Measurements from ENCODE around the gene ABITRAM. TPM values are rescaled to one million over a fixed set of nuclear protein-coding genes. Genes with fewer than 3 reads are reported as not detected.
A peak's percentile ranks its signal among the peaks of the same experiment; 100 is the strongest.
"Not testable (repeated sequence)": the region's sequence is repeated elsewhere in the genome, so short reads cannot be mapped to it uniquely, and the experiment has no call there.

The ABITRAM gene, protein sequence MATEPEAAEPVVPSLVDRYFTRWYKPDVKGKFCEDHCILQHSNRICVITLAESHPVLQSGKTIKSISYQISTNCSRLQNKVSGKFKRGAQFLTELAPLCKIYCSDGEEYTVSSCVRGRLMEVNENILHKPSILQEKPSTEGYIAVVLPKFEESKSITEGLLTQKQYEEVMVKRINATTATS
- 21.1 and 22.9 TPM in 2 replicates for total RNA-seq (2014; rRNA removed; shearing (Covaris generic))

DNA sequence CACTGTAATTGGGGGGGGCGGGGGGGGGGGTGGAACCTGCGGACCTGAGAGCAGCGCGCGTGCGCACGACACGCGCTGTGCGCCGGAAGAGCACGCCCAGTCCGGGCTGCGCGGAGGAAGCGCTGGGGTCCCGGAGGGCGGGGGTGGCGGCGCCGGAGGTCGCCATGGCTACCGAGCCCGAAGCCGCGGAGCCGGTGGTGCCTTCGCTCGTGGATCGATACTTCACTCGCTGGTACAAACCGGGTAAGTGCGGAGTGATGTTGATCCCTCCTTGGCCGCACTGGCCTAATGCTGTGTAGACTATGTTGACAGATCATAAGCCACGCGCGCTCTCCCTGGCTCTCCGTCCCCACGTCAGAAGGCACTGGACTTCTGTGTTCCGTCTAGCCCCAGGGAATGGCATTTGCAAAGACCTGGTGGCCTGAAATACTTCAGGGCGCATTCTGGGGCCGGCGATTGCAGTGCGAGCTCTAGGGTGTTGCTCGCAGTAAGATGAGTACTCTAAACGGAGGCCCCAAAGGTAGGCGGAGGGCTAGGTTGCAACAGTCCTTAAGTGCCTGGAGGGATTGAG is at the start of gene ABITRAM:
Gene ABITRAM, plus strand, starts transcription at position 78 of the 571 bp plus-strand sequence. Its CDS starts 87 bp downstream, at position 165.
- Histone ChIP-seq H3K27ac (peak within 1 kb of the TSS; percentile 37), H3K36me3 (peaks cover 8% of the 10 kb centered on the region), H3K27me3 (no peaks in the 10 kb centered on the region), H3K4me1 (0 out of 2 replicates have a peak, but pooled peaks cover 6% of the 10 kb centered on the region), H3K9me3 (replicated peaks) (no peaks in the 10 kb centered on the region), H3K4me3 (peak within 1 kb of the TSS; percentile 89)
- DNase-seq: peak; percentile 66 to 85

DNA sequence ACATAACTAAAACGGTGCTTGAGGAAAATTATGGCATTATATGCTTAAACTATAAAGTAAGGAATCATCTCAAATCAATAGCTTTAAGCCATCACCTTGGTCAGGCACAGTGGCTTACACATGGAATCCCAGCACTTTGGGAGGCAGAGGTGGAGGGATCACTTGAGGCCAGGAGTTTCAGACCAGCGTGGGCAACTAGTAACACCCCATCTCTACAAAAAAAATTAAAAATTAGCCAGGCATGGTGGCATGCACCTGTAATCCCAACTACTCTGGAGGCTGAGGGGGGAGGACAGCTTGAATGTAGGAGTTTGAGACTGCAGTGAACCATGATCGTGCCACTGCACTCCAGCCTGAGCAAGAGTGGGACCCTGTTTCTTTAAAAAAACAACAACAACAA is 49.5 kb upstream of the ABITRAM start:
- Histone ChIP-seq H3K4me3 (no peak overlapping the region), H3K27ac (no peak overlapping the region), H3K27me3 (no peaks in the 10 kb centered on the region), H3K4me1 (peaks cover 11% of the 10 kb centered on the region), H3K9me3 (replicated peaks) (no peaks in the 10 kb centered on the region), H3K36me3 (peaks cover 23% of the 10 kb centered on the region)
- no peak for DNase-seq

DNA sequence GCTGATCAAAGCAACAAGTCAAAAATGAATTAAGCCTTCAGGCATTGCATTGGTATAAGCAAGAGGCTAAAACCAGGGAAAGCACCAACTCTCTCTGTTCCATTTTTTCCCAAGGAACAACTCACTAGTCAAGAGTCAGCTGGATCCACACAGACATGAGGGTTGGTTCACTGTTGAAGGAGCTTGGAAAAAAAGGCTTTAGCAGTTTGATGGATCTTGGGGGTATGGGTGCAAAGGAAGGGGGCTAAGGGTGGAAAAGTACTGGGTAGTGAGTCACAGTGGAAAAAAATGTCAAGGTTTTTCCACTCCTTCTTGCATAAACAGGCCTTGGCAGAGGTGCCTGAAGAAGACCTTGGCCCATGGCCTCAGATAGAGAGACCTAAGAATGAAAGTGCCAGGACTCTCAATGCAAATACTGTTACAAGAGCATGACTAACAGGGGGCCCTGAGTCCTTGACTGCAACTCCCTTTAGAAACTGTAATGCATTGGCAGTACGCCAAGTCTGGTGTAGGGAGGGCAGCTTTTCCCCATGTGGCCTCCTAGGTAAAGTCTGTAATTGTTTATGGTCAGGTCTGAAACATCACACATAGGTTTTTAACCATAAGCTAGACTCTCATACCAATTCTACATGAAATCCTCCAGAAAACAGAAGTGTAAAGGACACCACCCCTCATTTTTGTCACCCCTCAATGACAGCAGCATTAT is 48.4 kb upstream of the ABITRAM start:
- no peaks in the 10 kb centered on the region for H3K9me3 ChIP-seq (replicated peaks)
- peaks cover 11% of the 10 kb centered on the region for H3K4me1 ChIP-seq
- no peak overlapping the region for H3K4me3 ChIP-seq
- no peaks in the 10 kb centered on the region for H3K27me3 ChIP-seq
- peak; percentile 86 to 94 for DNase-seq
- H3K36me3 ChIP-seq: peaks cover 18% of the 10 kb centered on the region
- H3K27ac ChIP-seq: peak overlapping the region; percentile 47; the same call in 1 of the 2 replicates

DNA sequence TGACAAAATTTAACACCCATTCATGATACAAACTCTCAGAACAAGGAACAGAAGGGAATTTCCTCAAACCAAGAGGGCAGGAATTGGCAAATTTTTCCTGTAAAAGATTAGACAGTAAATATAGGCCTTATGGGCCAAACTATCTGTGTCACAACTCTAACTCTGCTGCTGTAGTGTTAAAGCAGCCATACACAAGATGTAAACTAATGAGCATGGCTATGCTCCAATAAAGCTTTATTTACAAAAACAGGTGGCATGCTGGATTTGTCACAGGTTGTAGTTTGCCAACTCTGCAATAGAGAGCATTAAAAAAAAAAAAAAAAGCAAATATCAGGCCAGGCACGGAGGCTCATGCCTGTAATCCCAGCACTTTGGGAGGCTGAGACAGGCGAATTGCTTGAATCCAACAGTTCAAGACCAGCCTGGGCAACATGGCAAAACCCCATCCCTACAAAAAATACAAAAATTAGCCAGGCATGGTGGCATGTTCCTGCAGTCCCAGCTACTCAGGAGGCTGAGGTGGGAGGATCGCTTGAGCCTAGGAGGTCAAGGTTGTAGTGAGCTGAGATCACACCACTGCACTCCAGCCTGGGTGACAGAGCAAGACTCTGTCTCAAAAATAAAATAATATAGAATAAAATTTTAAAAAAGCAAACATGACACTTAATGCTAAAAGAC is 47.5 kb upstream of the ABITRAM start:
- not testable (repeated sequence) for H3K9me3 ChIP-seq (replicated peaks); H3K4me3 ChIP-seq; H3K27me3 ChIP-seq
- Histone ChIP-seq H3K27ac (peak overlapping the region; percentile 47; the same call in 1 of the 2 replicates), H3K36me3 (peaks cover 14% of the 10 kb centered on the region), H3K4me1 (peaks cover 11% of the 10 kb centered on the region)
- DNase-seq: peak in 1 of 2 experiments; percentile 22

DNA sequence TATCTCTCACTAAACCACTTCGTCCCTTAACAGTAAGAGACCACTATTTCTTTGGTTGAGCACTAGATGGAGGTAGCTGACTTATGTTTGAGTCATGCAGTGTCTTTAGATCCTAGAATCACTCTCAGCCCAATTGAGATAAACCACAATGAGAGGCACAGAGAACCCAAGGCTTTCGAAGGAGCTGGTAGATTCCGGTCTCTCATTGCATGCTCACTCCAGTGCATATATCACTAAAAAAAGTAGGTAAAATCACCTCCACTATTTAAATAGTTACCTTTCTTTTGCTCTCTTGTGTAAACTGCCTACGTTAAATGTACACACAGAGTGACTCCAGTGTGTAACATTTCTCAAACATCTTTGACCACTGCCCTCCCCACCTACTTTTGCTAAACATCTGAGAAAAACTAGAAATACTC is 44.5 kb upstream of the ABITRAM start:
- H3K36me3 ChIP-seq: peaks cover 15% of the 10 kb centered on the region
- H3K4me3 ChIP-seq: no peak overlapping the region
- H3K27ac ChIP-seq: no peak overlapping the region
- H3K9me3 ChIP-seq (replicated peaks): no peaks in the 10 kb centered on the region
- DNase-seq: peak in 1 of 2 experiments; percentile 14
- H3K27me3 ChIP-seq: no peaks in the 10 kb centered on the region
- peaks cover 11% of the 10 kb centered on the region for H3K4me1 ChIP-seq

DNA sequence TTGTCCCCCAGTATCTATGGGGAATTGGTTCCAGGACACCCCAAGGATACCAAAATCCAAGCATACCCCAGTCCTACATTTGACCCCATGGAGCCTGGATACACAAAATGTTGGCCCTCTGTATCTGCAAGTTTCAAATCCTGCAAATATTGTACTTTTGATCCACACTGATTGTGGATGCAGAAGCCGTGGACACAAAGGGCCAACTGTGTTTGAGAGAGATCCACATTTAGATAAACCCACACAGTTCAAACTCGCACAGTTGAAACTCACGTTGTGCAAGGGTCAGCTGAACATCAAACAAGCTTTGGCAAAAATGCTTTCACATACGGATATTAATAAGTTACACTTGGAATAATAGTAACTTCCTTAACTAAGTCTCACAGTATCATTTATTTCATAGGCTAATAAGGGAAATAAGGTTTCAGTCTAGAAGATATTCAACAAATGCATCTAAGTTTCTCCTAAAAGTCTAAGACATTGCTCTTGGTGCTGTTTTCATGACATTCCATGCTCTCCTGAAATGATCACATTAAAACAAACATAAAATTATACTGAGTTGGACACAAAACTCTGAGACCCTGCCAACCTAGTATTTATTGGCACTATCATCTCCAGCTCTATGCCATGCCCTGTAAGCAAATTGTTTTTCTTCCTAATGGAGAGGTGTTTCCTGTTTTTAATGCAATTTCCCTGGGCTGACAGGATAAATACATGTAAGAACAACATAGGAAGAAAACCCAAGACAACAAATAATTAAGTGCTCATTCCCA is 39.8 kb upstream of the ABITRAM start:
- Histone ChIP-seq H3K27me3 (no peaks in the 10 kb centered on the region), H3K4me1 (no peaks in the 10 kb centered on the region), H3K27ac (no peak overlapping the region), H3K36me3 (peaks cover 19% of the 10 kb centered on the region), H3K9me3 (replicated peaks) (no peaks in the 10 kb centered on the region), H3K4me3 (no peak overlapping the region)
- DNase-seq: no peak

DNA sequence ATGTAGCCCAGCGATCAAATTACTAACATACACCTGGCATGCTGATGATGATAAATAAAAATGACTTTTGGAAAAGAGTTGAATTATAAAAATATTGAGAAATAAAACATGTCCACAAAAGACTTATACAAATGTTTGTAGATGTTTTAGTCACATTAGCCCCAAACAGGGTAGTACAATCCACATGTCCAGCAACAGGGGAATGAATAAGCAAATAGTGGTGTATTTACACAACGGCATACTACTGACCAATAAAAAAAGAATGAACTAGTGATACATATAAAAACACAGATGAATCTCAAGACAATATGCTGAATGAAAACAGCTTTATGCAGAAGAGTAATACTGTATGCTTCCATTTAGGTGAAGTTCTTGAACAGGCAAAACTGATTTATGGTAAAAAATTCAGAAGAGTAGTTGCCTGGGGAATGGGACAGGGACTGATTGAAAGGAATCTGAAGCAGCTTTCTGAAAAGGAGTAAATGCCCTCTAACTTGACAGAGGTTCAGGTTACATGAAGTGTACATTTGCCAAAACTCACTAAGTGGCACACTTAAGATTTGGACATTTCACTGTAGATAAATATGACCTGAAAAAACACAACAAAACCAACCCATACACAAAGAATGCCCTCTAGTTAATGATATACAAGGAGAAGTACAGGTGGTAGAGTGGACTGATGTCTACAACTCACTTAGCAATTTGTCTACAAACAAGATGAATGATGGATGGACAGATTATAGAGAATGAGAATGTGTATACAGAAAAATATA is 36.7 kb upstream of the ABITRAM start:
- no peak overlapping the region for H3K27ac ChIP-seq
- no peaks in the 10 kb centered on the region for H3K27me3 ChIP-seq
- H3K4me1 ChIP-seq: no peaks in the 10 kb centered on the region
- no peak overlapping the region for H3K4me3 ChIP-seq
- no peak for DNase-seq
- H3K9me3 ChIP-seq (replicated peaks): no peaks in the 10 kb centered on the region
- H3K36me3 ChIP-seq: peaks cover 31% of the 10 kb centered on the region

DNA sequence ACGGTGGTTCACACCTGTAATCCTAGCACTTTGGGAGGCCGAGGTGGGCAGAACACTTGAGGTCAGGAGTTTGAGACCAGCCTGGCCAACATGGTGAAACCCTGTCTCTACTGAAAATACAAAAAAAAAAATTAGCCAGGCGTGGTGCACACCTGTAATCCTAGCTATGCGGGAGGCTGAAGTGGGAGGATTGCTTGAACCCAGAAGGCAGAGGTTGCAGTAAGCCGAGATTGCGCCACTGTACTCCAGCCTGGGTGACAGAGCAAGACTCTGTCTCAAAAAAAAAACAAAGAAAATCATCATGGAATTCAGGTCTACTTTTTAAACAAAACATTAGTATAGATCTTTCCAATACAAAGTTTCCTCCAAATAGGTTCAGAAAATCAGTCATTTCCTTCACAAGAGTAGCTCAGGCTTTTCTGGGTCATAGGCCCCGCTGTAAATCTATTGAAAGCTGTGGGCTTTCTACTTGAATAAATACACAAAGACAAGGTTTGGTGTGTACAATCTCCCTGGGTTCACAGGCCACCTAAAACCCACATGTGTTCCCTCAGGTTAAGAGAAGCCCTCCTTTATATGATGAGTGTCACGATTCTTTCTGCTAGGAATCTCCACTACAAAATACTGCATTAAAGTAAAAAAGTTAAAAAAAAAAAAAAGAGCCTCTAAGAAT is 35.0 kb upstream of the ABITRAM start:
- not testable (repeated sequence) for H3K4me1 ChIP-seq; H3K9me3 ChIP-seq (replicated peaks); H3K4me3 ChIP-seq; DNase-seq; H3K27ac ChIP-seq; H3K27me3 ChIP-seq
- H3K36me3 ChIP-seq: peaks cover 42% of the 10 kb centered on the region

DNA sequence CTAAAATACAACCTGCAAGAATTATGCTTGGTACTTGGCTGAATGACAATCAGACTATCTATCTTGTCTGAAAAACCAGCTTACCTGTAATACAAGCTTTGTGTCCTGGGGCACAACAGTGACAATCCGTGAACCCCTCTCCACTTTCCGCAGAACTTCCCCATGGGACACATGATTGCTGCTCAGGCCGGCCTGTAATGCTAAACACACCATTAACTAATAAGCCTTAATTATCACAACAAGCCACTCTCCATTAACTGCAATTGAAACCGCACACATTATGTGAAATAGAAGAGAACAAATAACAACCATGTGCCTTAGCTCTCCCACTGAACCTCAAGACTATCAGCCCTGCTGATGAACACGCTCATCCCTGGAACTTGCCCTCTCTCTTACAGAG is 34.0 kb upstream of the ABITRAM start:
- Histone ChIP-seq H3K9me3 (replicated peaks) (no peaks in the 10 kb centered on the region), H3K27me3 (no peaks in the 10 kb centered on the region), H3K4me3 (no peak overlapping the region), H3K27ac (no peak overlapping the region), H3K4me1 (peaks cover 14% of the 10 kb centered on the region), H3K36me3 (peaks cover 42% of the 10 kb centered on the region)
- DNase-seq: no peak

DNA sequence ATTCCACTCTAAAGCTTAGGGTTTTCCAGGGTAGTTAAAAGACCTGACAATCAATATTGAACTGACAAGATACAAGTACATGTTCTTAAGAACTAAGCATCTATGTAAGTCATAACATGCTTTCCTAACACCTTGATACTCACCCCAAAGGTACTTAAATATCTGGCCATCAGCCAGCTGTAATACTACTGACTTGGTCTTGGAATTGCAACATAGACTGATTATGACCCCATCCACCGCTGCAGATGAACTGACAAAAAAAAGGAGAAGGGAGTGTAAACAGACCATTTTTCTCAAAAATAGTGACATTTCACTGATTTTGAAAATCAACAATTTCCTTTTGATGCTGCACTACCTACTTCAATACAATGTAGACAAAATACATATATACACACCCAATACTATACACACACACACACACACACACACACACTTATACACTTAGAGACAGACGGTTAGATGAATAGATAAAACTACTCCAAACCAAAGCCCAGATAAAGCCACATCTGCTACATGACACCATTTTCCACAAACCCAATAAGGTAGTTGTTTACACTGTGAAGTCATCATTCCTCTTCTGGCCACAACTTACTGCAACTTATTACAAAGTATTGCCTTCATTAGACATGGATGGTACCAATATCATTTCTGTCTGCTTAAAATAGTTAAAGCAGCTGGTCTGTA is 30.6 kb upstream of the ABITRAM start:
- Histone ChIP-seq H3K27me3 (no peaks in the 10 kb centered on the region), H3K4me3 (no peak overlapping the region), H3K36me3 (peaks cover 50% of the 10 kb centered on the region), H3K4me1 (peaks cover 14% of the 10 kb centered on the region), H3K9me3 (replicated peaks) (no peaks in the 10 kb centered on the region), H3K27ac (no peak overlapping the region)
- DNase-seq: peak in 1 of 2 experiments; percentile 37

DNA sequence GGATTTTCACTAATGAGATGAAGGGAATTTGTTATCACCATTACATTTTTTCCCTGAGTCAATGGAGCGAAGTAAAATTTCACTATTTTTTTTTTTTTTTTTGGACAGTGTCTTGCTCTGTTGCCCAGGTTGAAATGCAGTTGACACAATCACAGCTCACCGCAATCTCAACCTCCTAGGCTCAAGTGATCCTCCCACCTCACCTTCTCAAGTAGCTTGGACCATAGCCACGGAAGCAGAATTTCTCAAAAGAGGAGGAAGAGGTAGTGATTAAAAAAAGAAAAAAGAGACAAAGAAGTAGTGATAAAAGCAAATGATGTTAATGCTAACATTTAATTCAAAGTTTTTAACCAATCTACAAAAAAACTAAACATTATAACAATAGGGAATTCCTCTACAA is 30.0 kb upstream of the ABITRAM start:
- DNase-seq: no peak

DNA sequence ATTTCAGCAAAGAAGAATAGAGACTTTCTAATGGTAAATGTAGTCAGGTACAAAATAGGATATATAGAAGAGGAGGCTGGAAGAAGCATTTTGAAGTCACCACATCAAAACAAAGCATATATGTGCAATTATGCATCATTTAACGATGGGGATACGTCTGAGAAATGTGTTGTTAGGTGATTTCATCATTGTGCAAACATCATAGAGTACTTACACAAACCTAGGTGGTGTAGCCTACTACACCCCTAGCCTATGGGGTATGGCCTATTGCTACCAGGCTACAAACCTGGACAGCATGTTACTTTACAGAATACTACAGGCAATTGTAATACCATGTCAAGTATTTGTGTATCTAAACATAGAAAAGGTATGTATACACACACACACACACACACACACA is 28.7 kb upstream of the ABITRAM start:
- Histone ChIP-seq H3K4me1 (peaks cover 14% of the 10 kb centered on the region), H3K27ac (no peak overlapping the region), H3K9me3 (replicated peaks) (no peaks in the 10 kb centered on the region), H3K27me3 (no peaks in the 10 kb centered on the region), H3K36me3 (peaks cover 45% of the 10 kb centered on the region), H3K4me3 (no peak overlapping the region)
- no peak for DNase-seq

More for the DNA sequence above, 30.0 kb upstream of the ABITRAM start:
- Histone ChIP-seq H3K27me3 (no peaks in the 10 kb centered on the region), H3K9me3 (replicated peaks) (no peaks in the 10 kb centered on the region), H3K4me3 (no peak overlapping the region), H3K4me1 (peaks cover 14% of the 10 kb centered on the region), H3K36me3 (peaks cover 50% of the 10 kb centered on the region), H3K27ac (no peak overlapping the region)

DNA sequence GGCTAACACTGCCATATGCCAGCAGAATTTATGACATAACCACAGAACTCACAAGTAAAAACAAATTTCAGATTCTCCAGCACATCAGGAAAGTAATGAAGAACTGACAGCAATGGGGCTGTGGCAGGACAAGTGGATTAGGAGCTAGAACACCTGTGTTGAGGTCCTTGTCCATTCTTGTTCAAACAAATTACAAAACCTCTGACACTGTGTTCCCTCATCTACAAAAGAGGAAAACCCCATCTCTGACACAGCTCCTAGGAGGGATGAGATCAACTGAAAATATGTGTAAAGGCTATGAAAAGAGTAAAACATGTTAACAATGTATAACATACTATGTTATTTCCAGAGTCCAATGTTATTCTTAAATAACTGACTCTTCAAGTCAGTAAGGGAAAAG is 23.8 kb upstream of the ABITRAM start:
- Histone ChIP-seq H3K9me3 (replicated peaks) (no peaks in the 10 kb centered on the region), H3K36me3 (peaks cover 43% of the 10 kb centered on the region), H3K27ac (no peak overlapping the region), H3K27me3 (no peaks in the 10 kb centered on the region), H3K4me1 (no peaks in the 10 kb centered on the region), H3K4me3 (no peak overlapping the region)
- DNase-seq: no peak
